GM18909 (cell line): ENCODE measurements around the gene MPC2.
"Not testable (repeated sequence)": the region's sequence is repeated elsewhere in the genome, so short reads cannot be mapped to it uniquely, and the experiment has no call there.

ENCODE experiments used
- ATAC-seq: cut with Tn5 transposase; IDR thresholded peaks from one replicate; pipeline ENCODE4 v1.9.1; 2021; ENCODE audit warnings: mild to moderate bottlenecking; ENCODE audit not compliant: unreplicated experiment, poor library complexity

The MPC2 gene

GRCh38 chr1:167935216-167936067 is 1.4 kb downstream of the MPC2 start:
- peak; percentile 13 for ATAC-seq

- no peak for ATAC-seq
These were observed 2.3 kb downstream of the MPC2 start for GRCh38 chr1:167934426-167935215.

- ATAC-seq: no peak
These were observed 3.1 kb downstream of the MPC2 start for GRCh38 chr1:167933788-167934187.

- ATAC-seq: no peak
These were observed 7.1 kb downstream of the MPC2 start for GRCh38 chr1:167929725-167930124.

- ATAC-seq: not testable (repeated sequence)
These were observed 8.0 kb downstream of the MPC2 start for GRCh38 chr1:167928919-167929318.

GRCh38 chr1:167928457-167928852 is 8.4 kb downstream of the MPC2 start:
- no peak for ATAC-seq

GRCh38 chr1:167927046-167927754 is 9.7 kb downstream of the MPC2 start:
- ATAC-seq: peak; percentile 56

GRCh38 chr1:167926486-167926997 is 10.3 kb downstream of the MPC2 start:
- no peak for ATAC-seq

GRCh38 chr1:167924543-167925231 is 12.2 kb downstream of the MPC2 start:
- ATAC-seq: no peak

- no peak for ATAC-seq
These were observed 12.8 kb downstream of the MPC2 start for GRCh38 chr1:167924102-167924501.

GRCh38 chr1:167923324-167924056 is 13.4 kb downstream of the MPC2 start:
- ATAC-seq: no peak

- ATAC-seq: no peak
These were observed 14.2 kb downstream of the MPC2 start for GRCh38 chr1:167922611-167923074.

- no peak for ATAC-seq
These were observed 14.8 kb downstream of the MPC2 start for GRCh38 chr1:167922023-167922422.

GRCh38 chr1:167916766-167917511 is 19.9 kb downstream of the MPC2 start:
- ATAC-seq: no peak

- no peak for ATAC-seq
These were observed 21.3 kb downstream of the MPC2 start for GRCh38 chr1:167915569-167915968.

- ATAC-seq: no peak
These were observed 22.9 kb downstream of the MPC2 start, which contains the start of gene ADCY10 for GRCh38 chr1:167913895-167914496. Gene ADCY10, minus strand, starts transcription at chr1:167914134. Its CDS starts 8,994 bp downstream, at chr1:167905140.

GRCh38 chr1:167912294-167912693 is 24.6 kb downstream of the MPC2 start:
- no peak for ATAC-seq

GRCh38 chr1:167911413-167911812 is 25.5 kb downstream of the MPC2 start:
- no peak for ATAC-seq
